ENCODE results near the gene ZDHHC18.

GRCh38 chr1:26788836-26789611, 37.5 kb upstream of the ZDHHC18 start:
- TF ChIP-seq, protein P1, sequence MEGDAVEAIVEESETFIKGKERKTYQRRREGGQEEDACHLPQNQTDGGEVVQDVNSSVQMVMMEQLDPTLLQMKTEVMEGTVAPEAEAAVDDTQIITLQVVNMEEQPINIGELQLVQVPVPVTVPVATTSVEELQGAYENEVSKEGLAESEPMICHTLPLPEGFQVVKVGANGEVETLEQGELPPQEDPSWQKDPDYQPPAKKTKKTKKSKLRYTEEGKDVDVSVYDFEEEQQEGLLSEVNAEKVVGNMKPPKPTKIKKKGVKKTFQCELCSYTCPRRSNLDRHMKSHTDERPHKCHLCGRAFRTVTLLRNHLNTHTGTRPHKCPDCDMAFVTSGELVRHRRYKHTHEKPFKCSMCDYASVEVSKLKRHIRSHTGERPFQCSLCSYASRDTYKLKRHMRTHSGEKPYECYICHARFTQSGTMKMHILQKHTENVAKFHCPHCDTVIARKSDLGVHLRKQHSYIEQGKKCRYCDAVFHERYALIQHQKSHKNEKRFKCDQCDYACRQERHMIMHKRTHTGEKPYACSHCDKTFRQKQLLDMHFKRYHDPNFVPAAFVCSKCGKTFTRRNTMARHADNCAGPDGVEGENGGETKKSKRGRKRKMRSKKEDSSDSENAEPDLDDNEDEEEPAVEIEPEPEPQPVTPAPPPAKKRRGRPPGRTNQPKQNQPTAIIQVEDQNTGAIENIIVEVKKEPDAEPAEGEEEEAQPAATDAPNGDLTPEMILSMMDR (IDR thresholded peaks at IDR 0.05; ENCODE audit: low read depth, low read length): peak; percentile 76
- TF ChIP-seq EZH2phosphoT487 (IDR thresholded peaks at IDR 0.05; ENCODE audit: low read depth): no peak

All from OCI-LY3 (cell line).